ENCODE data around the gene ASCC1. TPM values are rescaled to one million over a fixed set of nuclear protein-coding genes. Genes with fewer than 3 reads are reported as not detected.
A peak's percentile ranks its signal among the peaks of the same experiment; 100 is the strongest.
"Not testable (repeated sequence)": the region's sequence is repeated elsewhere in the genome, so short reads cannot be mapped to it uniquely, and the experiment has no call there.

Gene ASCC1
- total RNA-seq, 2 donors from 2014 or later: 27.2 to 37.0 TPM

DNA sequence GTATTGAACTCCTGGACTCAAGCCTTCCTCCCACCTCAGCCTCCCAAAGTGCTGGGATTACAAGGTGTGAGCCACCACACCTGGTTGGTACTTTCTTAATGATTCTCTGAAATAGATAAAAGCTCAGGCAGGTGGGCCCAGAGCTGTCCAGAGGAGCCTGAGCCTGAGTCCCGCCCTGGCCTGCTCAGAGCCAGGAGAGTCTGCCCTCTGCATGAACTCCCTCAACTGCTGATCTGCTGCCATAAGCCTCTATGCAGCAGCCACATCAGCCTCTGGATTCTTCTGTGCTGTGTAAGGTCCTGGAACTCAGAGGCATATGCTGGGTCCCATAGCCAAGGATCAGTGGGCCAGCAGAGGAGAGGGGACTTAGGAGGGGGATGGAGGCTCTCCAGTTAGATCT, 34.6 kb upstream of the ASCC1 start:
- H3K27ac ChIP-seq: peak overlapping the region; percentile 91 to 96
- H3K4me1 ChIP-seq: peaks cover 0 to 95% of the 10 kb centered on the region in 2 donors
- no peaks in the 10 kb centered on the region for H3K27me3 ChIP-seq
- TF ChIP-seq, protein P1, sequence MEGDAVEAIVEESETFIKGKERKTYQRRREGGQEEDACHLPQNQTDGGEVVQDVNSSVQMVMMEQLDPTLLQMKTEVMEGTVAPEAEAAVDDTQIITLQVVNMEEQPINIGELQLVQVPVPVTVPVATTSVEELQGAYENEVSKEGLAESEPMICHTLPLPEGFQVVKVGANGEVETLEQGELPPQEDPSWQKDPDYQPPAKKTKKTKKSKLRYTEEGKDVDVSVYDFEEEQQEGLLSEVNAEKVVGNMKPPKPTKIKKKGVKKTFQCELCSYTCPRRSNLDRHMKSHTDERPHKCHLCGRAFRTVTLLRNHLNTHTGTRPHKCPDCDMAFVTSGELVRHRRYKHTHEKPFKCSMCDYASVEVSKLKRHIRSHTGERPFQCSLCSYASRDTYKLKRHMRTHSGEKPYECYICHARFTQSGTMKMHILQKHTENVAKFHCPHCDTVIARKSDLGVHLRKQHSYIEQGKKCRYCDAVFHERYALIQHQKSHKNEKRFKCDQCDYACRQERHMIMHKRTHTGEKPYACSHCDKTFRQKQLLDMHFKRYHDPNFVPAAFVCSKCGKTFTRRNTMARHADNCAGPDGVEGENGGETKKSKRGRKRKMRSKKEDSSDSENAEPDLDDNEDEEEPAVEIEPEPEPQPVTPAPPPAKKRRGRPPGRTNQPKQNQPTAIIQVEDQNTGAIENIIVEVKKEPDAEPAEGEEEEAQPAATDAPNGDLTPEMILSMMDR (IDR thresholded peaks at IDR 0.05): no peak
- H3K36me3 ChIP-seq: no peaks in the 10 kb centered on the region
- H3K4me3 ChIP-seq: no peak overlapping the region
- peak; percentile 78 for DNase-seq (ENCODE audit: low spot score)
- no peaks in the 10 kb centered on the region for H3K9me3 ChIP-seq

DNA sequence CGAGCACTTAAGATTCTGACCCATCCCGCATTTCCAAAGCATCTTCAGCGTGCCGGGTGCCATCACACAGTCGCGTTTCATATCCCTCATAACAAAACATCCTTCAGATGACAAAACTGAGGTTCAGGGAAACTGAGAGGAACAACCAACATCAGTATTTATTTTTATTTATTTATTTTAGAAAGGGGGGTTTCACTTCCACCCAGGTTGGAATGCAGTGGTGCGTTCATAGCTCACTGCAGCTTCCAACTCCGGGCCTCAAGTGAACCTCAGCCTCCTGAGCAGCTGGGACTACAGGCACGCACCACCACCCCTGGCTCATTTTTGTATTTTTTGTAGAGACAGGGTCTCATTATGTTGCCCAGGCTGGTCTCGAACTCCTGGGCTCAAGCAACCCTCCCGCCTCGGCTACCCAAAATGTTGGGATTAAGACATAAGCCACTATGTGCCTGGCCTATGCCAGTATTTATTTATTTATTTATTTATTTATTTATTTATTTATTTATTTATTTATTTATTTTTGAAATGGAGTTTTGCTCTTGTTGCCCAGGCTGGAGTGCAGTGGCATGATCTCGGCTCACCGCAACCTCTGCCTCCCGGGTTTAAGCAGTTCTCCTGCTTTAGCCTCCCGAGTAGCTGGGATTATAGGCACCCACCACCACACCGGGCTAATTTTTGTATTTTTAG, 33.2 kb upstream of the ASCC1 start:
- peaks cover 0 to 95% of the 10 kb centered on the region in 2 donors for H3K4me1 ChIP-seq
- not testable (repeated sequence) for DNase-seq (ENCODE audit: low spot score); H3K27me3 ChIP-seq; H3K9me3 ChIP-seq; H3K36me3 ChIP-seq; H3K4me3 ChIP-seq
- H3K27ac ChIP-seq: peak overlapping the region; percentile 91 to 96

DNA sequence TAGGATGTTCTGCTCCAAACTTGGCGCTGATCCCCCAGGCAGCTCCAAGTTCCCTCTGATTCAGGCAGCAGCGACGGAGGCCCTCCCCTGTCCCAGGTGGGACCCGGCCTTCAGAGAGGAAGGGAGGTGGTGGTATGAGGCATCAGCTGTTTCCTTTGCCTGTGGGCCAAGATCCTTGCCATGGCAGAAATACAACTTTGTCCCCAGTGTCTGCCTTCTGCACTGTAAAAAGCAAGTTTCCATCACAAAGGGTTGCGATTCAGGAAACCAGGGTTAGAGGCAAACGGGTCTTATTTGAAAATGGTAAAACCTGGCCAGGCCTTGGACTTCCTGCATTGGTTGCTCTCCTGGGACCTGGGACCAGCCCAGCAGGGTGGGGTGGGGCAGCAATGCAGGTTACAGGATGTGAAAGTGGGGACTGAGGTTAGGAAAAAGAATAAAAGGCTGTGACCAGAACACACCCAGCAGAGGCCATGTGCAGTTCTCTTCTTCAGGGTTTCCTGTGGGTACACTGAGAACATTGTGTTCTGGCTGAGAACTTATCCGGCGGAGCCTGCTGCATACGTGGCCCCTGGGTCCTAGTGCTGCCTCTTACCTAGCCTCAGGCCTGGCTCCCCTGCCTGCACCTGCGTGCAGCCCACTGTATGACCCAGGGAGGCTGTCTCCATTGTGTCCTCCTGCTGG, 32.5 kb upstream of the ASCC1 start:
- no peaks in the 10 kb centered on the region for H3K9me3 ChIP-seq
- TF ChIP-seq, protein P1 (IDR thresholded peaks at IDR 0.05): no peak
- H3K4me3 ChIP-seq: no peak overlapping the region
- H3K36me3 ChIP-seq: no peaks in the 10 kb centered on the region
- peaks cover 0 to 95% of the 10 kb centered on the region in 2 donors for H3K4me1 ChIP-seq
- peak overlapping the region; percentile 91 to 96 for H3K27ac ChIP-seq
- DNase-seq (ENCODE audit: low spot score): peak; percentile 93
- H3K27me3 ChIP-seq: no peaks in the 10 kb centered on the region

DNA sequence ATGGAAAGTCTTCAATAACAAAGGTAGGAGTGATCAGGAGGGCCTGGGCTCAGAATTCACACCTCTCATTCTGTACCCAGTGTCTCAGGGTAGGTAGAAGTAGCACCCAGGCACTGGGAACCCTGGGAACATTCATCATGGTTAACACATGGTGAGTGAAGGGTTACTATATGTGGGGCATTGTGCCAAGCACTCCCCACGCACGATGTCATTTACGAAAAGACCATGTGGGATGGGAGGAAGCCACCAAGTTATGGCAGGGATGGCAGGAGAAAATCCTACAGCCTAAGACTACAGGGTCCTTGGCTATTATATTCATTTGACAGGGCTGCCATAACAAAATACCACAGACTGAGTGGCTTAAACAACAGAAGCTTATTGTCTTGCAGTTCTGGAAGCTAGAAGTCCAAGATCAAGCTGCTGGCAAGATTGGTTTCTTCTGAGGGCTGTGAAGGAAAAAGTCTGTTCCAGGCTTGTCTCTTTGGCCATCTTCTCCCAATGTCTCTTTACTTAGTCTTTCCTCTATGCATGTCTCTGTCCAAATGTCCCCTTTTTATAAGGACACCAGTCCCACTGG, 30.0 kb upstream of the ASCC1 start:
- no peaks in the 10 kb centered on the region for H3K36me3 ChIP-seq
- DNase-seq (ENCODE audit: low spot score): no peak
- H3K27ac ChIP-seq: peak overlapping the region; percentile 91 to 96
- no peaks in the 10 kb centered on the region for H3K27me3 ChIP-seq
- peaks cover 0 to 99% of the 10 kb centered on the region in 2 donors for H3K4me1 ChIP-seq
- H3K4me3 ChIP-seq: no peak overlapping the region
- TF ChIP-seq, protein P1 (IDR thresholded peaks at IDR 0.05): no peak
- H3K9me3 ChIP-seq: no peaks in the 10 kb centered on the region

DNA sequence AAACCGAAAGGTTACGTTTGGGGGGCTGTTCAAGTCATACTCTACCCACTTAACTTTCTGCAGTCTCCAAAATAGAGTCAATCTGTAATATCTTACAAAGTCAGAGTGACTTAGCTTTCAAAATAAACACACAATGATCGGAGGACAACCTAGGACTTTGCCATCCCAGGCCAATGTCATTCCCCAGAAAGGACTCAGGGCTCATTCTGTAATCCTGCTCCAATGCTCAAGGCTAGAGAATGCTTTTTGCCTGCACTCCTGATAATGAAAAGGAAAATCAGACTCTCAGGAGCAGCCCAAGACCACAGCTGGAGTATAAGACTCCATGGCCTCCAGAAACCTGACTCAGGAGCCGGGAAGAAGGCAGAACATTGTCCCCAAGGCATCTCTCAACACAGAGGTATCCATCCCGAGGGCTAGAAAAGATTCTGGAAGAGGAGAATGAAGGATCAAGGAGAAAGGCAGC, 28.5 kb upstream of the ASCC1 start:
- Histone ChIP-seq H3K4me3 (no peak overlapping the region), H3K27me3 (no peaks in the 10 kb centered on the region), H3K36me3 (no peaks in the 10 kb centered on the region), H3K4me1 (peaks cover 0 to 86% of the 10 kb centered on the region in 2 donors), H3K27ac (peak overlapping the region; percentile 91 to 96), H3K9me3 (no peaks in the 10 kb centered on the region)
- DNase-seq (ENCODE audit: low spot score): no peak
- TF ChIP-seq, protein P1 (IDR thresholded peaks at IDR 0.05): no peak

DNA sequence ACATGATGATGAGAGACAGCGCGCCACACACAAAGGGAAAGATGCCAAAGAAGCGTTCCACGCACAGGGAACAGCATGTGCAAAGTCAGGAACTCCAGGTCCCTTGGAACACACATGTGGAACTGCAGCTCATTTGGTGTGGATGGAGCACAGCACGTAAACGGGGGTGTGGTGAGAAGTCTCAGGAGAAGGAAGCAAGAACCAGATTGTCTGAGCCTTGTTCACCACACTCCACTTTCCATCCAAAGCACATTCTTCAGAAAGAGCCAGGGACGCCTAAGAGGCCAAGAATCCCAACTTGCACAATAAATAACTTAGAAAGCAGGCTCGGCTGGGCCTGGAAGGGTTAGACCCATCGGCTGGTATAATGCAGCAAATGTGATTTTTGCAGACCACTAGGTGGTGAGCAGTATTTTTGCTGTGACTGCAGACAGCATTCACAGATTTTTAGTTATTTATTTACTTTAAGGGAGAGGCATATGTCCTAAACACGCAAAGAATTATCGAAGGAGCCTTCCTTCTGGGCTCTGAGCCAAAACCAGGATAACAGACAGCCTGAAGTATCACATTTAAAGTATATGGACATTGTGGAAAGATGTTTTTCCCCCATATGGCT, 27.9 kb upstream of the ASCC1 start:
- peak overlapping the region; percentile 91 to 96 for H3K27ac ChIP-seq
- peak; percentile 94 for DNase-seq (ENCODE audit: low spot score)
- TF ChIP-seq, protein P1 (IDR thresholded peaks at IDR 0.05): peak in 1 of 2 donors; percentile 45
- H3K27me3 ChIP-seq: no peaks in the 10 kb centered on the region
- H3K36me3 ChIP-seq: no peaks in the 10 kb centered on the region
- H3K9me3 ChIP-seq: no peaks in the 10 kb centered on the region
- H3K4me1 ChIP-seq: peaks cover 0 to 81% of the 10 kb centered on the region in 2 donors
- no peak overlapping the region for H3K4me3 ChIP-seq
